GM21528 (cell line): ENCODE results near the gene GALNT10.
A peak's percentile ranks its signal among the peaks of the same experiment; 100 is the strongest.

ENCODE experiments used
- ATAC-seq: cut with Tn5 transposase; IDR thresholded peaks from one replicate; pipeline ENCODE4 v1.9.1; 2021; ENCODE audit warnings: mild to moderate bottlenecking, moderate library complexity; ENCODE audit not compliant: unreplicated experiment, low FRiP score

GALNT10 gene

DNA sequence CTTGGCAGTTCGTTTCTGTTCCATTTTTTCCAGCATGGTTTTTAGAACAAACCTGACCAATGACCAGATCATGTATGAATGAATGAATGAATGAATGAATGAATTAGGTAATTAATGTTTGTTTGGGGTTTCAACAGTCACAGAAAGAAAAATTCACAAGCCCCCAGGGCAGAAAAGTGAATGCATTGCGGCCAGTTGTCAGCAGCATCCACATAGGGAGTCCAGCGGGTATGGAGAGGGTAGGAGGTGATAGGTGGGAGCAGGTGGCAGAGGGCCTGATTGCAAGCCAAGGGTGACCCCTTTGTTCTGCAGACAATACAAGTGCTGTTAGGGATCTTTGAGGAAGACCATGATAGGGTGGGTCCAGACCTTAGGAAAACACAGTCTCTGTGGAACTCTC lies 205.6 kb downstream of the GALNT10 start:
- no peak for ATAC-seq

DNA sequence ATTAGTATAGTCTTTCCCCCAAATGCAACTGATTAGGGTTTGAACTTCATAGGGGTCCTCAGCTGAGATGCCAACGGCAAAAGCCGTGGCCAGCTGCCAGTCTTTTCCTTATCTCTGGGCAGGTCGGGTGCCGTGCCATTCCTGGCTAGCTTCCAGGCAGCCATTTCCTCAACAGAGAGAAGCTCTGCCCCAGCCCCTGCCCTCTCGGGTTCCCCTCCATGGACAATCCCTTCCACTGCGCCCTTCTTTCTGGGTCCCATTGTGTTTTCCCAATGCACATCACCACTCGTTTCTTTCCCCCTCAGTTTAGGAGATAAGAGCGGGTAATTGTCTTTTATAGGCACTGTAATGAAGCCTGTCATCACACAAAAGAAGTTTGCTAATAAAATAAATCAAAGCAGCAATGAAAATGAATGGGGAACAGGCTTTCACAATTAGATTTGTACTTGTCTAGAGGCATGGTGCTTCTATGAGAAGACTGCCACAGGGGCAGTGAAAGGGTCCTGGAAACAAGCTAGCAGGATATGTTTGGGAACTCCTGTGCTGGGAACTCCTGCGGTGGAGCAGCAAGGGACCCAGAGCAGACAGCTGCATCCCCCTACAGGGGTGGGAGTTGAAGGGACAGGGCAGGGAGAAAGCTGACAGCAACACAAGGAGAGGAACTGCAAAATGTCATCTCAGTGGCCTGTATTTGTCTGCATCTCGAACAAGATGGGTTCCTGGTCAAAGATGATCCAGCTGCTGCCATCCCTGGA lies 207.3 kb downstream of the GALNT10 start:
- ATAC-seq, result no peak

DNA sequence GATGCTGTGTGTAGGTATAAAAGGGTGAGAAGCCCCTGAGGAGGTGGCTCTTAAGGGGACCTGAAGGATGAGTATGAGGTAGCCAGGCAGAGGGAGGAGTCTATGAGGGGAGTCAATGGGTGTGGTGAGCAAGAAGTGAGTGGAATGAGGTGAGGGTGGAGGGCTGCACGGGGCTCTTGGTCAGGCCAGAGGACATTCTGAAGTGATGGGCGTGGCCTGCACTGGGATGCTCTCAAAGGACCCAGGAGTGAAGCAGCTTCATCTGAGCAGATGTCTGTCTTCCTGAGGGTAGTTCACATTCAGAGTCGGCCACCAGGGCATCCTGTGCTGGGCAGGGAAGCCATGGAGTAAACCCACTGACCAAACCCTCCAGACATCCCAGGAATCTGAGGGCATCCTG lies 210.1 kb downstream of the GALNT10 start:
- ATAC-seq, result no peak

DNA sequence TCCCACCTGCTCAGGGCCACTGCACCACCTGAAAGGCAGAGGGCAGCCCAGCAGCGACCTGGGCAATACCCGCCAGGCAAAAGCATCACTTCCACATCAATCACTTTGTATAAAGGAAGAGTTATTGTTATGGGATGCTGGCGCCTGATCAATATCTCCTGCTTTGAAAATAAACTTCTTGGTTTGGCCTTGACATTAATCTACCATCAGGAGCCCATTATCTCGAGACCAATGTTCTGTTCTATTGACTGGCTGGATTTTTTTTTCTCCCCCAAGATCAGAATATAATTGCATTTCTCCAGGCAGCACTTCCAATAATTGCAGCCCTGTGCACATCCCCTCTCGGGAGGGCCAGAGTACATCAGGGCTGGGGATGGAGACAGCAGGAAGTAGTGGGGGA lies 210.8 kb downstream of the GALNT10 start:
- ATAC-seq, result no peak

GRCh38 chr5:154401931-154402330 lies 211.4 kb downstream of the GALNT10 start:
- ATAC-seq, result no peak

DNA sequence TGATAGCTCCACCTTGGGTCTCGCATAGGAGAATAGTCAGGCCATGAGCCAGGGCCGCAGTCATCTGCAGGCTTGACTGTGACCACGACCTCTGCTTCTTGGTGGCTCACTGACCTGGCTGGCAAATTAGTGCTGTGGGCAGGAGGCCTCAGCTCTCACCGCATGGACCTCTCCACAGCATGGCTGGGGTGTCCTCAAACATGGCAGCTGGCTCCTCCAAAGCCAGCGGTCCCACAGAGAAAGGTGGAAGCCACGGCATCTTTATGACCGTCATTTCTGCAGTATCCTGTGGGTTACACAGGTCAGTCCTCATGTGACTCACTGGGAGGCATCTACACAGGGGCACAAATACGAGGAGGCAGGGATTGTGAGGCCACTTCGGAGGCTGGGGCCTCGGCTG lies 212.1 kb downstream of the GALNT10 start:
- no peak for ATAC-seq

DNA sequence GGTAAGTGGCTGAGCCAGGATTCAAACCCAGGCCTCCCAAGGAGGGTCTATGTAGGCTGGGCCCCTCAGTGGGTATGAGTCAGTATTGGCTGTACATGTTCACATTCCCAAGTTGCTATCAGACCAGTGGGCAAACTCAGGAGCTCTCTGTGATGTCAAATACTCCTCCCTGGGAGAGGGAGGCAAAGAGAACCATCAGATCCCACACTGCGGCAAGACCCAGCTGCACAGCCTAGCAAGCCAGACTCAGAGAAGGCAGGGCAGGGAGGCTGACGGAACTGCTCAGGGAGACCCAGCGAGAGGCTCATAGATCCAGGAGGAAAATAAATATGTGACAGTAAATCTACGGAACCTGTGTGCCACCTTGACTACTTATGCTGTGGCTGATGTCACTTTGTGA lies 212.7 kb downstream of the GALNT10 start:
- ATAC-seq, result no peak

DNA sequence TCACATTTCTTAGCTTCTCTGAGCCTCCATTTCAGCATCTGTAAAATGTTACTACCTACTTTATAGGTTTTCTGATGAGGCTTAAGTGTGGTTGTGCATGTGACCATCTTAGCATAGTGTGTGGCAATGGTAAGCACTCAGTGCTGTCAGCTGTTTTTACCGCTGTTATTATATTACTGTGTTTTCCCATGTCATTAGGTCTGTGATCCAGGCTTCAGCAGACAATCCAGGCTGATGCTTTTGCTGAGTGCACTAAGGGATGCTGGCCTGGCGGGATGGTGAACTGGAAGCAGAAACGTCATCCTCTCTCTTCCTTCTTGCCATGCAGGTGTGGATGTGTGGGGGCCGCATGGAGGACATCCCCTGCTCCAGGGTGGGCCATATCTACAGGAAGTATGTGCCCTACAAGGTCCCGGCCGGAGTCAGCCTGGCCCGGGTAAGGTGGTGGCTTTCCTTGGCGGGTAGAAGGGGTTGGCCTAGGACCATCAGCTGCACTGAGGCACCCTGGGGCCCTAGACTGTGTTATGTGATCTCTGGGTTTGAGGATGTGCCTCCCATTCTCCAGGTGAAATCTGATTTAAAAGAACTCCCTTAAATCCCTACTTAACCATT lies 213.3 kb downstream of the GALNT10 start:
- ATAC-seq, result no peak

DNA sequence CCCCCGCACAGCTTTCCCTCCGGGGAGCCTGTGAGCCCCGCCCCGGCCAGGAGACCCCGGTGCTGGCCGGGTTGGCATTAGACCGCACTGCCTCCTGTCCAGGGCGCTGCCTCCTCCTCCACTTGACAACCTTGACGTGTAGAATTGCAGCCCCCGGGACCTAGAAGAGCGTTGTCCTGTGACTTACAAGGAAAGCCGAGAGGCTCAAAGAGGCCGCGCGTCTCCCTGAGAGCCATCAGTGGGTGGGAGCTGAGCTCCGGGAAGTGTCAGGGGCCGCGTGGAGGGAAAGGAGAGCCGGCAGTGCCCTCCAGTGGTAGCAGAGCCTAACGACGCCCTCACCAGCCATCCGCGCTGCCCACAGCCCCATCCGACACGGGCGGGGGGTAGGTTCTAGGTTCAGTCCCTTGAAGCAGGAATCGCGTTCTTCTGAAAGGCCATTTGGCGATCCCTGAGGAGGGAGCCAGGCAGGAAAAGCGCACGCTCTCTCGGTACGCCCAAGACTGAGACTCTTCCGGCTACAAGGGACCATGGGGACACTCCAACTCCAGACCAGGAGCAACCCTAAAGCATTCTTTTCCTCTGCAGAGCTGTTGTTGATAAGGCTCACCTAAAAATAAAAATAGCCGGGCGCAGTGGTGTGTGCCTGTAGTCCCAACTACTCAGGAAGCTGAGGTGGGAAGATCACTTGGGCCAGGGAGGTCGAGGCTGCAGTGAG lies 214.7 kb downstream of the GALNT10 start:
- peak; percentile 88 for ATAC-seq

DNA sequence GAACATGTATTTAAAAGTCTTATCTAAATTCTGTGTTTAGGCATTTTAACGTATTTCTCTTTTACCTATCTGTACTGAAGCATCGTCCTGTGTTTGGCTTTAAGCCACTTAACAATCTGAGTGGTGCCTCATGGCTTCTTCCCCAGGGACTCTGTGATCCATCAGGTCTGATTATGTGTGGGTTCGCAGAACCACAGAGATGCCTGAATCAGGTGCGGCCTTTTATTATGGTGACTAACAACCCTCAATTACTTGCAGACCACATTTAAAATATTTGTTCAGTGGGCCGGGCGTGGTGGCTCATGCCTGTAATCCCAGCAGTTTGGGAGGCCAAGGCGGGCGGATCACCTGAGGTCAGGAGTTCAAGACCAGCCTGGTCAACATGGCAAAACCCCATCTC lies 215.7 kb downstream of the GALNT10 start:
- ATAC-seq, result no peak

DNA sequence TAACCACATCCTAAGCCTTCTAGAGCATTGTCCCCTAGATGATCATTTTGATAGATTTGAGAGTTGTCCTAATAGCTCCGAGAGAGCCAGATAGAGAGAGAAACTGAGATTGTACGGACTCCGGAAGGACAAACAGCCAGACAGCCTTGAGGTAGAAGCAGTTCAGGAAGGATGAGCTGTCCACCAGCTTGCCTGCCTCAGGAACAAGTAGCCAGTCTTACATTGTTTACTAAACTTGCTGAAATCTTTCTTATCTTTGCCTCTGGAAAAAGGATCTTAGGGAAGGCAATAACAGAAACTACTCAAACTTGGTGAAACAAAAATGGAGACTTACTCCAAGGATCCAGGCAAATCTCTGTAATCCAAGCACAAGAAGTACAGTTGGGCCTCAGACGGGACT lies 216.3 kb downstream of the GALNT10 start:
- ATAC-seq, result no peak

DNA sequence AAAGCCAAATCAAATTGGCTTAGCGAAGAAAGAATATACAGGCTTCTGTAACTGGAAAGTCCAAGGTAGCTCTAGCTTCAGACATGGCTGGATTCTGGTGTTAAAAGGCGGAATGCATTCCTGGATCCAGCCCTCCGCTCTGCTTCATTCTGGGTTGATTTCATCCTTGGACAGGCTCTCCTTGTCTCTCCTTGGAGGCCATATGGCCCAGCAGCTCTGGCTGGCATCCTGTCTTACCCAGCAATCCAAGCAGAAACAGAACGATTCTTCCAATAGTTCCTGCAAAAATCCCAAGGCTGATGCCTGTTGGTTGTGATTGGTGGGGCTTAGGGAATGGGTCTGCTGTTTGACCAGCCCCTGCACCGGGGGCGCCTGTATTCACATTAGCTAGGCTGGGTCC lies 218.3 kb downstream of the GALNT10 start:
- ATAC-seq, result no peak

DNA sequence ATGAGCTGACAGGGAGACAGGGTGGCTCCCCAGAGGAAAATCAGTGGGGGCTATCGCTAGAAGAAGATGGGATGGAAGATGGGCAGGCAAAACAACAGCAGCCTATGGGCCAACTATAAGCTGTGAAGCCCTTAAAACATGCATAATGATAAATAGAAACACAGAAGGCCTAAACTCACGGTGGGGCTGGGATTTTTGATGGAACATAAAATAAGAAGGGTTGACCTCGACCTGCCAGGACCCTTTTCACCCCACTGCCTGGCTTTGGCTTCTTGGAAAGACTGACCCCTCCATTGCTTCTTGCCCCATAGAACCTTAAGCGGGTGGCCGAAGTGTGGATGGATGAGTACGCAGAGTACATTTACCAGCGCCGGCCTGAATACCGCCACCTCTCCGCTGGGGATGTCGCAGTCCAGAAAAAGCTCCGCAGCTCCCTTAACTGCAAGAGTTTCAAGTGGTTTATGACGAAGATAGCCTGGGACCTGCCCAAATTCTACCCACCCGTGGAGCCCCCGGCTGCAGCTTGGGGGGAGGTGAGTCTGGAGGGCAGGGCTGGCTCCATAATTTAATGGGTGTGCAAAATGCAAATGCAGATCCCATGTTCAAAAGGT lies 218.8 kb downstream of the GALNT10 start:
- ATAC-seq, result no peak

- no peak for ATAC-seq
Measured at GRCh38 chr5:154410008-154410407, 219.5 kb downstream of the GALNT10 start.

DNA sequence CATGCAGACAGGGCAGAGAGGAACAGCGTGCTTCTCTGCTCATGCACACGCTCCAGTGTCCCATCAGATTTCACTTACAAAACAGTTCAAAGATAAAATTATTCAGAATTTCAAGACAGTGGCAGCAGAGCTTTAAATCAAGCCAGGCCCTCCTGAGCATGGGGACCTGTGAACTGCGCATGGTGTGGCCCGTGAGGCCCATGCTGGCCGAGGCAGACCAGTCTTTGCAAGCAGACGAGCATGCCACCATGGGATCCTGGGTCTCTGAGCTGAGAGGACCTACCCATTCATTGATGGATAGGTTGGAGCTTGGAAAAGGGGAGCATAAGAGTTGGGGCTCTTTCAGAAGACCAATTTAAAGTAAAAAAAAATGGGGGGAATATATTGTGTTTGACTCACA lies 220.3 kb downstream of the GALNT10 start:
- ATAC-seq, result no peak

DNA sequence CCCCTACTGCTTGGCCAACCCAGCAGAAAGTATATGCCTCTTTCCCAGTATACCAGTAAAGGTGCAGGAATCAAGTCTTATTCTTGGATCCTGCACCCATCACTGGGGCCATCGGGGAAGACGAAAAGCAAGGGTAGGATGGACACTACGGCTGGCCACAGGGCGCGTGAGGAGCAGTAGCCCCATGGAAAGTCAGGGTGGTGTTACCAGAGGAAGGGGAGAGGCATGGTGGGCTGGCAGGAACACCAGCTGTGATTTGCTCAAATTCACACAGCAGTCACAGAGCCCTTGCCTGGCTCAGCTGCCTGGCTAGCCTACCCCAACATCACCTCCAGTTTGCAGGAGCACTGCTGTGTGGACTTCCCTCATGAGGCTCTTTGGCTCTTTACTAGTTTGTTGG lies 220.8 kb downstream of the GALNT10 start:
- no peak for ATAC-seq

- ATAC-seq, result no peak
Measured at GRCh38 chr5:154412316-154412715, 221.8 kb downstream of the GALNT10 start.

- ATAC-seq, result no peak
Measured at GRCh38 chr5:154412925-154413324, 222.4 kb downstream of the GALNT10 start.

- ATAC-seq, result no peak
Measured at GRCh38 chr5:154415114-154415513, 224.6 kb downstream of the GALNT10 start.

DNA sequence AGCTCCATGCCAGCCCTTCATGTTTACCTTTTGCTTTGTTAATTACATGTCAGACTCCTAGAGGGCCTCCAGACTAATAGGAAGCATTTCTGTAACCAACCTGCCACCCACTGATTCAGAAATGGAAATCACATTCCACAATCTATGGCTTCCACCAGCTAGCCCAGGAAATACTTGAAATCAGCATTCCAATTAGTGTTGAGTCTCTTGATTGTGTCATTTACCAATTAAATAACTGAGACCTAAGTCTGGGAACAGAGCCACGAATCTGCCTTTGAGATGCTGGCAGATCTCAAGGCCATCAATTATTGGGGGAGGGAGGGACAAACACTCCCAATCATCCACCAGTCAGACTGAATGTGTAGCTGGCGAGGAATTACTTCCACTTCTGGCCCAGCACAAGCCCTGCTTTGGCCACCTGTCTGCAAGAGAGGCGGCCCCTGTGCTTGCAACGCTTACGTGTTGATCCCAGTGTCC lies 227.8 kb downstream of the GALNT10 start:
- no peak for ATAC-seq

DNA sequence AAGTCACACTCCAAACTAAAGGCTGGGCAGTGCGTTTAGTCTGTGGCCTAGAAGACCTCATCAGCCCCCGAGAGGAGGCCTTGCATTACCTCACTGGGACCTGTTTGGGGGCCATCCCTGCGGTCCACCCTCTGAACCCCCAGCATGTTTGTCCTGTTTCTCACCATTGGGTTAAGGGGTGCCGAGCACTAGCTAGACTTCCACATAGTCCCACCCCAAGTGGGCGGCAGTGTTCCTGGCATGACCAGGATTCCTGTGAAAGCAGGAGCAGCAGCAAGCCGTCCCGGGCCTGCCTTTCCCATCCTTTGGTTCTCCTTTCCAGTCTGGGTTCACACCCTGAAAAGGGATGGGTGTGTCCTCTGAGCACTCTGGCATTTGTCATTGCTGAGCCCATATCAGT lies 228.7 kb downstream of the GALNT10 start:
- no peak for ATAC-seq
